A549 treated with AZD2906 at 1 μM for 4 hours (cell line): ENCODE measurements around the gene CAPZB. TPM values are rescaled to one million over a fixed set of nuclear protein-coding genes. Genes with fewer than 3 reads are reported as not detected.

Experiments used
- total RNA-seq: library from RNA; stranded (reverse); fragments of 200-300 nt; extraction: Qiagen RNA extraction; gene quantifications from 5 replicates; pipeline ENCODE4 v1.2.3, GENCODE V29; 2022

CAPZB gene
- total RNA-seq = 232 to 279 TPM (median 235 TPM) in 5 replicates

DNA sequence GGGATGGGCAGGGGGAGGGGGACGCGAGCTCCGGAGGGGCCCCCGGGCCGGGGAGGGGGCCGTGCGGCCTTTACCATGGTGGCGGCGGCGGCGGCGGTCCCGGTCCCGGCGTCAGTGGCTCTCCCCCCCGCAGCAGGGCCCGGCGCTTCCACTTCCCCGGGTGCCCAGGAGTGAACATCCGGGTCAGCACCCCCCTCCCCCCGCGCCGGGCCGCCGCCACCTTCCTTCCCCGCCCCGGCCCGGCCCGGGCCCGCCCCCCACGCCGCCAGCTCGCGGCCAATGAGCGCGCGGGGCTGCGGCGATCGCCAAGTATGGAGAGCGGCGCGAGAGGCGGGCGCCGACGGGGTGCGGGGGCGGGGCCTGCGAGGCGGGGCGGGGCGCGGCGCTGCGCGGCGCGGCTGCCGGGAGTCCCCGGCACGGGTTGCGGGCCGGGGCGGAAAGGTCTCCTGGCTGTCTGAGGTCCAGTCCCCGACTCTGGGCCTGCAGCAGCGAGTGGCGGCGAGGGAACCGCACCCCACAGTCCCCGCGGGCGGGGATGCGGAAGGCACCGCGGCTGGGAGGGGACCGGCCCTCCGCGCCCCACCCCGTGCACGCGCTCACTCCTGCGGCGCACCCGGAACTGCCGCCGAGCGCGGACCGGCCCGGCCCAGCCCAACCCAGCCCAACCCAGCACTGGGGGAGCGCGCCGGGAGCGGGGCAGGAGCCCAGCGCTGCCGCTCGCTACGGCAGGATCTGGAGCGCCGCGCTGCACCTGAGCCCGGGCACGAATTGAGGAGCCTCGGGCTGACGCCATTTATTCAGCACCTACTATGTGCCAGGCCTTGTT, at the start of gene CAPZB:
TSS of gene CAPZB (minus strand) at position 178 of the 826 bp plus-strand sequence. CDS start at position 77, 101 bp downstream.

DNA sequence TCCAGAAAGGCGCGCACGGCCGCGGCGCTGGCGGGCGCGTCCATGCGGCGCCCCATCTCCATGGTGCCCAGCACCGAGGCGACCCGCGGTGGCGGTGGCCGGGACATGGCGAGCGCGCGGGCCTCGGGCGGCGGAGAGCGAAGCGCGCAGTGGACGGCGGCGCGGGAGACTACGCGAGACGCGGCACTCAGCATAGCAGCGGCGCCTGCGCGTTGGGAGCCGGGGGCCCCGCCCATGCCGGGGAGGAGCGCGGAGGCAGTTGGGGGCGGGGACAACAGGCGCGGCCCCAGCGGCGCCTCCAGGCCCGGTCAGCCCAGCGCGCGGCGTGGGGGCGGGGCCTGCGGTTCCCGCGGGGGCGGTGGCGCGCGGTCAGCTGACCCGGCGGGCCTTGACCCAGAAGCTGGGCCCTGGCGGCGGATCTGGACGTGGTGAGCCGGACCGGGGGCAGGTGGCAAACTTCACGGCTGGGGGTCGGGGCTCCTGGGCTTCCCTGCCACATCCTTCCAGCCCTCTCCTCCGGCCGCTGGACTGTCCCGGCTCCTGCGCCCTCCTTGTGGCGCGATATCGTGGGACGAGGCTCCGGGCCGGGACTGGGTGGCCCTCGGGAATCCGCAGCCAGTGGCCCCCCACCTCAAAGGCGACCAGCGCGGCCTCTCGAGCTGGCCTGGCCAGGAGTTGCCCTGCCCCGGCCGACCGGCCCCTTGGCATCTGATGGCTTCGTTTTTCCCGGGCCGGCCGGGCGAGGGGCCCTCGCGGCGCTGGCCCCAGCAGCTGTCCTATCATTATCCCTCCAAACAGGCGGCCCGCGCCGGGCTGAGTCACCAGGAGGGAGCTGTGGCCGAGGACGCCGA, 173.2 kb downstream of the CAPZB start, which contains the start of the genes AKR7A2 and SLC66A1:
TSS of gene AKR7A2 (minus strand) at position 214 of the 851 bp plus-strand sequence. CDS start at position 194, 20 bp downstream.
TSS of gene SLC66A1 (plus strand) at position 396 of the 851 bp plus-strand sequence. CDS start 5,352 bp downstream, outside the sequence.

Other genes starting within 250 kb of the CAPZB start
- gene EMC1, start 234.0 kb downstream of the CAPZB start, total RNA-seq = 28.0 to 35.1 TPM (median 34.6 TPM) in 5 replicates
- 61.7 to 67.2 TPM (median 63.5 TPM) in 5 replicates for gene MRTO4, start 233.7 kb downstream of the CAPZB start, total RNA-seq
- gene AKR7A3, start 196.8 kb downstream of the CAPZB start, total RNA-seq = 0.10 to 0.20 TPM (median 0.14 TPM) in 4 of 5 replicates, not detected in the other
- 36.3 to 53.8 TPM (median 53.2 TPM) in 5 replicates for gene AKR7A2, start 173.4 kb downstream of the CAPZB start, total RNA-seq
- gene SLC66A1, start 173.2 kb downstream of the CAPZB start, total RNA-seq = 16.7 to 26.4 TPM (median 21.8 TPM) in 5 replicates
- gene NBL1, start 158.8 kb upstream of the CAPZB start, total RNA-seq = 35.1 to 68.8 TPM (median 58.1 TPM) in 5 replicates
- gene HTR6, start 179.3 kb upstream of the CAPZB start, total RNA-seq = 0.12 to 0.22 TPM (median 0.13 TPM) in 5 replicates